Natural killer cell (primary cell): Measurements from ENCODE around the gene CDC45. TPM values are rescaled to one million over a fixed set of nuclear protein-coding genes. Genes with fewer than 3 reads are reported as not detected.

Experiments
- ATAC-seq, 3 donors: fragments of 150-1000 bp in 2 of 3; fragments of 200-7000 bp in 1 of 3; cut with Tn5 transposase; 1 replicate in 1 of 3; 2 replicates in 2 of 3; pipeline ENCODE4 v1.10.0; 2021; ENCODE audit warnings: mild to moderate bottlenecking in 2 of 3, moderate library complexity in 2 of 3
- DNase-seq, 2 donors: peaks; one replicate each; pipeline versions ENCODE4 v3.0.0 to v3.0.0-alpha.2; 2013 to 2021; ENCODE audit warnings: mixed read lengths in 1 of 2
- H3K27ac ChIP-seq: one replicate; pipeline ENCODE4 v1.5.1; 2013; ENCODE audit warnings: mild to moderate bottlenecking, low read length
- H3K27me3 ChIP-seq: one replicate; pipeline ENCODE4 v1.6.1; 2013; ENCODE audit warnings: low read length; ENCODE audit not compliant: control insufficient read depth, insufficient read depth
- H3K36me3 ChIP-seq: one replicate; pipeline ENCODE4 v1.6.1; 2013; ENCODE audit warnings: low read length; ENCODE audit not compliant: control insufficient read depth, insufficient read depth
- H3K4me1 ChIP-seq: one replicate; pipeline ENCODE4 v1.6.1; 2013; ENCODE audit warnings: low read length; ENCODE audit not compliant: control insufficient read depth, insufficient read depth
- H3K4me3 ChIP-seq: one replicate; pipeline ENCODE4 v1.5.1; 2013; ENCODE audit warnings: low read length
- H3K9me3 ChIP-seq: one replicate; pipeline ENCODE4 v1.6.1; 2013; ENCODE audit warnings: low read length; ENCODE audit not compliant: control insufficient read depth, insufficient read depth
- H3K27ac Mint-ChIP-seq, 2 donors: one replicate each; pipeline ENCODE4 v1.8.0; 2022; ENCODE audit warnings: mild to moderate bottlenecking in 2 of 2, mixed read lengths in 2 of 2, moderate library complexity in 1 of 2
- H3K27me3 Mint-ChIP-seq, 2 donors: one replicate each; pipeline ENCODE4 v1.8.0; 2022; ENCODE audit warnings: low read depth in 2 of 2, mixed read lengths in 2 of 2
- H3K36me3 Mint-ChIP-seq: one replicate; pipeline ENCODE4 v1.8.0; 2022; ENCODE audit warnings: mixed read lengths
- H3K4me1 Mint-ChIP-seq, 2 donors: one replicate each; pipeline ENCODE4 v1.8.0; 2022; ENCODE audit warnings: mixed read lengths in 2 of 2
- H3K4me3 Mint-ChIP-seq: one replicate; pipeline ENCODE4 v1.8.0; 2022; ENCODE audit warnings: mild to moderate bottlenecking, moderate library complexity, mixed read lengths
- H3K9me3 Mint-ChIP-seq, 2 donors: one replicate each; pipeline ENCODE4 v1.8.0; 2022; ENCODE audit warnings: mixed read lengths in 2 of 2
- CTCF ChIP-seq: fragments of 200-600 bp; IDR thresholded peaks from one replicate; pipeline ENCODE4 v1.8.0; 2022; ENCODE audit warnings: antibody characterized with exemption
- WGBS: methylation state at CpG from one replicate; pipeline ENCODE4 v1.1.7; 2013; ENCODE audit warnings: missing lambda C conversion rate; ENCODE audit not compliant: insufficient coverage; 5-methylcytosine and 5-hydroxymethylcytosine counted together
- intact Hi-C: fragments of 100-400 bp; cut with micrococcal nuclease; formaldehyde crosslinking; loops from one replicate; pipeline ENCODE4 v1.14.2; 2022
- total RNA-seq, 4 donors: library from RNA; stranded (reverse); fragments of 120-200 nt in 1 of 4; gene quantifications; one replicate each; pipeline versions ENCODE4 v1.2.3 to v1.2.4, GENCODE V29; 2013 to 2022

The CDC45 gene
- total RNA-seq, 3 donors from 2014 or later (not counting 1 experiment from before 2014, with no cell fraction given): 1.6 to 4.8 (median 3.3) TPM

DNA sequence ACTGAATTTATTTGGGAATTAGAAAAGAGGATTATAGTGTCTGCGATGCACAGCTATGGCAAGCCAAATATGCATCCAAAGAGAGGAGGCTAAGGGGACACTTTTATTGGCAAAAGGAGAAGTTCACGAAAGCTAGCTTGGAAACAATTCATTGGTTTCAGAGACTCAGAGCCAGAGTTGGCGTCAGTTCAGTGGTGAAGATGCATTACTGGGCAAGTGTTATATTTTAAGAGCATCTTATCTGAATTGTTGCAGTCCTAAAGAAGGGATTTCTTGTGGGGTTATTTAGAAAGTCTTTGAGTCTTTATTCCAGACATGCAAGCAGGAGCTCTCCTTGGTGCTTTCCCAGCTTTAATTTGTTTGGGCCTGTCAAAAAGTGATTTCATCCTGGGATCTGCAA, 29.5 kb downstream of the CDC45 start:
- Histone ChIP-seq H3K27ac (no peak overlapping the region), H3K27me3 (no peaks in the 10 kb centered on the region), H3K4me3 (no peak overlapping the region), H3K9me3 (no peaks in the 10 kb centered on the region), H3K36me3 (no peaks in the 10 kb centered on the region), H3K4me1 (peaks cover 19% of the 10 kb centered on the region)
- intact Hi-C loops: no loop called here
- WGBS: 94% methylated on average over 3 of the region's 3 CpGs
- Mint-ChIP-seq H3K36me3 (no peaks in the 10 kb centered on the region), H3K27ac (no peak overlapping the region), H3K27me3 (no peaks in the 10 kb centered on the region), H3K4me1 (peaks cover 11 to 12% of the 10 kb centered on the region in 2 donors), H3K9me3 (no peaks in the 10 kb centered on the region), H3K4me3 (no peak overlapping the region)
- ATAC-seq (no peak), DNase-seq (no peak)
- no peak for TF ChIP-seq CTCF

GRCh38 chr22:19509923-19510322, 30.2 kb downstream of the CDC45 start:
- no peak for DNase-seq
- WGBS: 100% methylated on average over 2 of the region's 2 CpGs
- no peak overlapping the region for H3K4me3 ChIP-seq
- peaks cover 15% of the 10 kb centered on the region for H3K4me1 ChIP-seq
- intact Hi-C loops: no loop called here
- H3K9me3 Mint-ChIP-seq: no peaks in the 10 kb centered on the region
- H3K27ac Mint-ChIP-seq: no peak overlapping the region
- no peaks in the 10 kb centered on the region for H3K36me3 ChIP-seq
- no peak overlapping the region for H3K27ac ChIP-seq
- H3K4me1 Mint-ChIP-seq: peaks cover 10 to 12% of the 10 kb centered on the region in 2 donors
- no peaks in the 10 kb centered on the region for H3K27me3 ChIP-seq
- TF ChIP-seq CTCF: no peak
- H3K27me3 Mint-ChIP-seq: no peaks in the 10 kb centered on the region
- H3K9me3 ChIP-seq: no peaks in the 10 kb centered on the region
- no peak for ATAC-seq
- H3K36me3 Mint-ChIP-seq: no peaks in the 10 kb centered on the region
- H3K4me3 Mint-ChIP-seq: no peak overlapping the region

GRCh38 chr22:19510919-19511341, 31.2 kb downstream of the CDC45 start:
- no peaks in the 10 kb centered on the region for H3K27me3 ChIP-seq
- H3K36me3 ChIP-seq: no peaks in the 10 kb centered on the region
- TF ChIP-seq CTCF: no peak
- ATAC-seq (no peak), DNase-seq (no peak)
- H3K4me1 ChIP-seq: peaks cover 5% of the 10 kb centered on the region
- Mint-ChIP-seq H3K36me3 (no peaks in the 10 kb centered on the region), H3K4me1 (peaks cover under 1 to 2% of the 10 kb centered on the region in 2 donors), H3K27me3 (no peaks in the 10 kb centered on the region), H3K27ac (no peak overlapping the region), H3K9me3 (no peaks in the 10 kb centered on the region), H3K4me3 (no peak overlapping the region)
- H3K27ac ChIP-seq: no peak overlapping the region
- no peaks in the 10 kb centered on the region for H3K9me3 ChIP-seq
- no peak overlapping the region for H3K4me3 ChIP-seq
- WGBS: no CpG with 5 or more reads among the region's 2 CpGs
- intact Hi-C loops: no loop called here

DNA sequence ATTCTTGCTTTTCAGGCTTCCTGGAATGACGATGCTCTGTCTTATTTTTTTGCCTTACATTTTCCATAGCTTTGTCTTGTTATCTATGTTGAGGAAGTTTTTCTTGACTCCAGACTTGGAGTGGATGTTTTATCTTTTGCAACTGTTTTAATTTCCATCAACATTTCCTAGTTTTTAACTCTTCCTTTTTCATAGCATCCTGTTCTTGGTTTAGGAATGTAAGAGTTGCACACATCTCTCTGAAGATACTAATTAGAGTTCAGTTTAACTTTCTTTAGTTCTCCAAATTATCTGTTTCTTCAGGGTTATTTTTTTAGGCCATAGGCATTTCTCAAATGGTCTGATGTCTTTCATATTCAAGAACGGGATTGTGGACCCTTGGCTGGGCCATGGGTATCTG, 34.1 kb downstream of the CDC45 start:
- Mint-ChIP-seq H3K27ac (no peak overlapping the region), H3K4me1 (no peaks in the 10 kb centered on the region), H3K27me3 (no peaks in the 10 kb centered on the region), H3K9me3 (no peaks in the 10 kb centered on the region), H3K36me3 (no peaks in the 10 kb centered on the region), H3K4me3 (no peak overlapping the region)
- WGBS: 80% methylated on average over 2 of the region's 2 CpGs
- no peak for DNase-seq
- Histone ChIP-seq H3K4me3 (no peak overlapping the region), H3K27me3 (no peaks in the 10 kb centered on the region), H3K4me1 (no peaks in the 10 kb centered on the region), H3K27ac (no peak overlapping the region), H3K36me3 (no peaks in the 10 kb centered on the region), H3K9me3 (no peaks in the 10 kb centered on the region)
- intact Hi-C loops: no loop called here
- TF ChIP-seq CTCF: no peak
- ATAC-seq: no peak
